ENCODE measurements around the gene TPSAB1. TPM values are rescaled to one million over a fixed set of nuclear protein-coding genes. Genes with fewer than 3 reads are reported as not detected.
"Not testable (repeated sequence)": the region's sequence is repeated elsewhere in the genome, so short reads cannot be mapped to it uniquely, and the experiment has no call there.

The TPSAB1 gene
- total RNA-seq, 2 donors from 2014 or later = 0.64 to 0.77 TPM

- not testable (repeated sequence) for H3K36me3 Mint-ChIP-seq; ATAC-seq; H3K27ac Mint-ChIP-seq; H3K9me3 Mint-ChIP-seq; DNase-seq (ENCODE audit: low spot score in 2 of 2)
These were observed 15.0 kb downstream of the TPSAB1 start, which contains the start of gene TPSD1 for GRCh38 chr16:1255276-1256122. Gene TPSD1, plus strand, starts transcription at chr16:1256069. Its CDS starts 212 bp downstream, at chr16:1256281.

GRCh38 chr16:1256296-1256873, 15.9 kb downstream of the TPSAB1 start:
- not testable (repeated sequence) for DNase-seq (ENCODE audit: low spot score in 2 of 2); H3K27ac Mint-ChIP-seq; ATAC-seq; H3K36me3 Mint-ChIP-seq; H3K9me3 Mint-ChIP-seq

GRCh38 chr16:1256874-1257322, 16.4 kb downstream of the TPSAB1 start:
- DNase-seq (ENCODE audit: low spot score in 2 of 2) (no peak), ATAC-seq (no peak)
- no peaks in the 10 kb centered on the region for H3K36me3 Mint-ChIP-seq
- H3K9me3 Mint-ChIP-seq = no peaks in the 10 kb centered on the region
- no peak overlapping the region for H3K27ac Mint-ChIP-seq

- no peaks in the 10 kb centered on the region for H3K36me3 Mint-ChIP-seq
- no peak for ATAC-seq
- no peak overlapping the region for H3K27ac Mint-ChIP-seq
- no peak for DNase-seq (ENCODE audit: low spot score in 2 of 2)
- H3K9me3 Mint-ChIP-seq = no peaks in the 10 kb centered on the region
These were observed 17.2 kb downstream of the TPSAB1 start for GRCh38 chr16:1257561-1258224.

GRCh38 chr16:1258225-1258600, 17.7 kb downstream of the TPSAB1 start:
- no peak for DNase-seq (ENCODE audit: low spot score in 2 of 2)
- no peaks in the 10 kb centered on the region for H3K9me3 Mint-ChIP-seq
- no peaks in the 10 kb centered on the region for H3K36me3 Mint-ChIP-seq
- ATAC-seq = no peak
- no peak overlapping the region for H3K27ac Mint-ChIP-seq

GRCh38 chr16:1258906-1259759, 18.6 kb downstream of the TPSAB1 start:
- ATAC-seq (no peak), DNase-seq (ENCODE audit: low spot score in 2 of 2) (no peak)
- no peak overlapping the region for H3K27ac Mint-ChIP-seq
- no peaks in the 10 kb centered on the region for H3K36me3 Mint-ChIP-seq
- peaks cover under 1% of the 10 kb centered on the region in 2 donors for H3K9me3 Mint-ChIP-seq

GRCh38 chr16:1259760-1260068, 19.2 kb downstream of the TPSAB1 start:
- Mint-ChIP-seq H3K9me3 (peaks cover 6% of the 10 kb centered on the region in 2 donors), H3K36me3 (no peaks in the 10 kb centered on the region), H3K27ac (no peak overlapping the region)
- ATAC-seq = no peak
- DNase-seq (ENCODE audit: low spot score in 2 of 2) = no peak

- ATAC-seq (no peak), DNase-seq (ENCODE audit: low spot score in 2 of 2) (no peak)
- Mint-ChIP-seq H3K36me3 (no peaks in the 10 kb centered on the region), H3K9me3 (peaks cover 6 to 10% of the 10 kb centered on the region in 2 donors), H3K27ac (no peak overlapping the region)
These were observed 19.7 kb downstream of the TPSAB1 start for GRCh38 chr16:1260101-1260680.

- ATAC-seq = peak in 1 of 2 donors; percentile 72
- peak in 1 of 2 donors; percentile 25 for DNase-seq (ENCODE audit: low spot score in 2 of 2)
These were observed 20.8 kb downstream of the TPSAB1 start for GRCh38 chr16:1261131-1261892.

GRCh38 chr16:1262210-1262845, 21.8 kb downstream of the TPSAB1 start:
- DNase-seq (ENCODE audit: low spot score in 2 of 2) (no peak), ATAC-seq (no peak)
- Mint-ChIP-seq H3K27ac (no peak overlapping the region), H3K36me3 (no peaks in the 10 kb centered on the region), H3K9me3 (peaks cover 6 to 10% of the 10 kb centered on the region in 2 donors)

More at GRCh38 chr16:1261131-1261892, 20.8 kb downstream of the TPSAB1 start:
- Mint-ChIP-seq H3K27ac (no peak overlapping the region), H3K9me3 (peaks cover 6 to 10% of the 10 kb centered on the region in 2 donors), H3K36me3 (no peaks in the 10 kb centered on the region)

GRCh38 chr16:1262846-1263221, 22.3 kb downstream of the TPSAB1 start:
- DNase-seq (ENCODE audit: low spot score in 2 of 2) (no peak), ATAC-seq (no peak)
- no peak overlapping the region for H3K27ac Mint-ChIP-seq
- H3K36me3 Mint-ChIP-seq = no peaks in the 10 kb centered on the region
- H3K9me3 Mint-ChIP-seq = peaks cover 6 to 10% of the 10 kb centered on the region in 2 donors

GRCh38 chr16:1263591-1264344, 23.3 kb downstream of the TPSAB1 start:
- H3K27ac Mint-ChIP-seq = no peak overlapping the region
- H3K36me3 Mint-ChIP-seq = no peaks in the 10 kb centered on the region
- peaks cover 6 to 10% of the 10 kb centered on the region in 2 donors for H3K9me3 Mint-ChIP-seq
- DNase-seq (ENCODE audit: low spot score in 2 of 2) (no peak), ATAC-seq (no peak)

- Mint-ChIP-seq H3K9me3 (peaks cover 6 to 10% of the 10 kb centered on the region in 2 donors), H3K27ac (no peak overlapping the region), H3K36me3 (no peaks in the 10 kb centered on the region)
- DNase-seq (ENCODE audit: low spot score in 2 of 2) = no peak
- ATAC-seq = no peak
These were observed 24.0 kb downstream of the TPSAB1 start for GRCh38 chr16:1264345-1265089.

GRCh38 chr16:1265090-1265630, 24.7 kb downstream of the TPSAB1 start:
- Mint-ChIP-seq H3K36me3 (no peaks in the 10 kb centered on the region), H3K27ac (no peak overlapping the region), H3K9me3 (peaks cover 6 to 10% of the 10 kb centered on the region in 2 donors)
- no peak for ATAC-seq
- DNase-seq (ENCODE audit: low spot score in 2 of 2) = no peak
